Upper lobe of left lung (tissue), 6 donors: ENCODE measurements around the gene MTCL1. TPM values are rescaled to one million over a fixed set of nuclear protein-coding genes. Genes with fewer than 3 reads are reported as not detected.

Source experiments
- ATAC-seq, 2 donors: fragments of 200-7000 bp; cut with Tn5 transposase; one replicate each; pipeline ENCODE4 v1.9.1; 2022; ENCODE audit warnings: mild to moderate bottlenecking in 2 of 2, moderate library complexity in 2 of 2; ENCODE audit not compliant: low FRiP score in 2 of 2
- DNase-seq, 2 donors: peaks; one replicate each; pipeline ENCODE4 v3.0.0-alpha.2; 2019 to 2020
- H3K27ac ChIP-seq, 4 donors: fragments of 200-600 bp; sonication (generic); one replicate each; pipeline ENCODE4 v1.5.1; 2016 to 2019
- H3K27me3 ChIP-seq, 4 donors: fragments of 200-600 bp; sonication (generic); one replicate each; pipeline ENCODE4 v1.5.1; 2017 to 2019
- H3K36me3 ChIP-seq, 4 donors: fragments of 200-600 bp; sonication (generic); one replicate each; pipeline ENCODE4 v1.5.1; 2016 to 2019
- H3K4me1 ChIP-seq, 4 donors: fragments of 200-600 bp; sonication (generic); one replicate each; pipeline ENCODE4 v1.5.1; 2018 to 2019
- H3K4me3 ChIP-seq, 4 donors: fragments of 200-600 bp; sonication (generic); one replicate each; pipeline ENCODE4 v1.5.1; 2017 to 2019; ENCODE audit warnings: mild to moderate bottlenecking in 2 of 4, moderate library complexity in 1 of 4
- H3K9me3 ChIP-seq, 4 donors: fragments of 200-600 bp; sonication (generic); one replicate each; pipeline ENCODE4 v1.5.1; 2018 to 2019
- CTCF ChIP-seq, 6 experiments: fragments of 450-650 bp in 4 of 6; fragments of 200-600 bp in 2 of 6; sonication (generic) in 2 of 6; IDR thresholded peaks; one replicate each; pipeline ENCODE4 v1.5.1; 2016 to 2019; ENCODE audit warnings: antibody characterized with exemption in 6 of 6
- EP300 ChIP-seq, 4 donors: sonication (generic); formaldehyde crosslinking; IDR thresholded peaks; one replicate each; pipeline ENCODE4 v1.5.1; 2017; ENCODE audit warnings: antibody characterized with exemption in 4 of 4, control low read depth in 2 of 4
- POLR2A ChIP-seq, 4 donors: fragments of 450-650 bp; IDR thresholded peaks; one replicate each; pipeline ENCODE4 v1.5.1; 2016 to 2017; ENCODE audit warnings: antibody characterized with exemption in 4 of 4, mild to moderate bottlenecking in 2 of 4
- POLR2AphosphoS5 ChIP-seq, 2 donors: sonication (generic); formaldehyde crosslinking; IDR thresholded peaks; one replicate each; pipeline ENCODE4 v1.5.1; 2017; ENCODE audit warnings: antibody characterized with exemption in 2 of 2
- WGBS, 2 donors: methylation state at CpG; one replicate each; pipeline ENCODE4 v1.1.5; 2017 to 2018; 5-methylcytosine and 5-hydroxymethylcytosine counted together
- total RNA-seq, 6 donors: library from RNA; depleted of rRNA in 4 of 6; stranded (reverse); fragments of >200 nt in 4 of 6; gene quantifications; one replicate each; pipeline versions ENCODE4 v1.1.0 to v1.2.1, GENCODE V29; 2016 to 2021
- donor health status: DM: no; HTN: no; CAD: no; lungs with moderate emphysema.
- donor health status: DM: no; HTN: yes; CAD: no; lungs with severe emphysema.

MTCL1 gene
- total RNA-seq, 6 donors from 2014 or later: 4.5 to 17.9 (median 8.1) TPM

- no peak overlapping the region for H3K27ac ChIP-seq
- no peaks in the 10 kb centered on the region for H3K27me3 ChIP-seq
- TF ChIP-seq POLR2A (IDR thresholded peaks at IDR 0.05) (no peak), POLR2AphosphoS5 (IDR thresholded peaks at IDR 0.05) (no peak), EP300 (IDR thresholded peaks at IDR 0.05) (no peak), CTCF (IDR thresholded peaks at IDR 0.05) (no peak)
- H3K4me1 ChIP-seq: peaks cover 0 to 9% (median 4%) of the 10 kb centered on the region in 4 donors
- no peaks in the 10 kb centered on the region for H3K9me3 ChIP-seq
- ATAC-seq (no peak), DNase-seq (no peak)
- no peaks in the 10 kb centered on the region for H3K36me3 ChIP-seq
- 80 to 86% methylated on average over 2 of the region's 2 CpGs for WGBS, 2 donors
- no peak overlapping the region for H3K4me3 ChIP-seq
Observed at GRCh38 chr18:8735274-8735673, 29.9 kb downstream of the MTCL1 start.

GRCh38 chr18:8741117-8741516 lies 35.8 kb downstream of the MTCL1 start:
- ATAC-seq: no peak
- no peaks in the 10 kb centered on the region for H3K36me3 ChIP-seq
- H3K9me3 ChIP-seq: no peaks in the 10 kb centered on the region
- no peaks in the 10 kb centered on the region for H3K4me1 ChIP-seq
- no peaks in the 10 kb centered on the region for H3K27me3 ChIP-seq
- WGBS, 2 donors: 63 to 83% methylated on average over 1 of the region's 1 CpG
- TF ChIP-seq CTCF (IDR thresholded peaks at IDR 0.05) (no peak), POLR2AphosphoS5 (IDR thresholded peaks at IDR 0.05) (no peak), EP300 (IDR thresholded peaks at IDR 0.05) (no peak), POLR2A (IDR thresholded peaks at IDR 0.05) (no peak)
- DNase-seq: no peak
- no peak overlapping the region for H3K4me3 ChIP-seq
- no peak overlapping the region for H3K27ac ChIP-seq

- no peak overlapping the region for H3K4me3 ChIP-seq
- no peak overlapping the region for H3K27ac ChIP-seq
- H3K27me3 ChIP-seq: no peaks in the 10 kb centered on the region
- no peaks in the 10 kb centered on the region for H3K4me1 ChIP-seq
- no peaks in the 10 kb centered on the region for H3K36me3 ChIP-seq
- DNase-seq (no peak), ATAC-seq (no peak)
- no peaks in the 10 kb centered on the region for H3K9me3 ChIP-seq
- TF ChIP-seq EP300 (IDR thresholded peaks at IDR 0.05) (no peak), POLR2A (IDR thresholded peaks at IDR 0.05) (no peak), POLR2AphosphoS5 (IDR thresholded peaks at IDR 0.05) (no peak), CTCF (IDR thresholded peaks at IDR 0.05) (no peak)
- 65 to 70% methylated on average over 6 to 7 of the region's 7 CpGs for WGBS, 2 donors
Observed at GRCh38 chr18:8741532-8741931, 36.2 kb downstream of the MTCL1 start.

- no peak overlapping the region for H3K27ac ChIP-seq
- DNase-seq (no peak), ATAC-seq (no peak)
- WGBS, 2 donors: 79 to 84% methylated on average over 6 of the region's 6 CpGs
- no peaks in the 10 kb centered on the region for H3K4me1 ChIP-seq
- TF ChIP-seq POLR2AphosphoS5 (IDR thresholded peaks at IDR 0.05): no peak
- TF ChIP-seq EP300 (IDR thresholded peaks at IDR 0.05): no peak
- TF ChIP-seq CTCF (IDR thresholded peaks at IDR 0.05): no peak
- no peak for TF ChIP-seq POLR2A (IDR thresholded peaks at IDR 0.05)
- H3K9me3 ChIP-seq: no peaks in the 10 kb centered on the region
- no peak overlapping the region for H3K4me3 ChIP-seq
- no peaks in the 10 kb centered on the region for H3K27me3 ChIP-seq
- H3K36me3 ChIP-seq: no peaks in the 10 kb centered on the region
Observed at GRCh38 chr18:8742387-8743361, 37.3 kb downstream of the MTCL1 start.
